Measurements from ENCODE around the gene GTF3C2. TPM values are rescaled to one million over a fixed set of nuclear protein-coding genes. Genes with fewer than 3 reads are reported as not detected.

Gene GTF3C2
- total and polyA plus RNA-seq, 9 of the 15 experiments (the other 6 are each of a cell fraction or from before 2014, with no cell fraction given): 35.5 to 96.8 (median 53.0) TPM

DNA sequence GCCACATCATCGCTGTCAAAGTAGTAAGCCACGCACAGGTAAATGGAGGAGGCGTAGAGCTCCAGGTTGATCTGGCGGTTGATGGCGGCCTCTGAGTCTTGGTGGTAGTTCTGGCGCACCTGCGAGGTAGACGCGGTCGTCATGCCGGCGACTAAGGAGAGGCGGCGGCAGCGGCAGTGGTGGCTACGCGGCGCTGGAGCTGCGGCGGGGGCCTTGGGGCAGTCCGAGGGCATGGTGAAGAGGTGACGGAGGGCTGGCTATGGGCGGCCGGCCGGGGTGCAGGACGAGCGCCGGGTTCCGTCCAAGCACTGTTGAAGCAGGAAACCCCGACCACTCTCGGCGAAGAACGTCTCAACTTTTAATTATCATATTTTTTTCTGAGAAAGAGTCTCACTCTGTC lies 36.7 kb upstream of the GTF3C2 start:
- intact Hi-C loops (cut with micrococcal nuclease): no loop called here
- no TSS peak for BruUV-seq (replicated peaks)

More for the DNA sequence above, 36.7 kb upstream of the GTF3C2 start:
- Histone ChIP-seq H3K4me3 (no peak overlapping the region), H3K27me3 (ENCODE audit: control insufficient read depth in 2 of 2, insufficient read depth in 2 of 2, low read length in 2 of 2) (no peaks in the 10 kb centered on the region), H2AFZ (ENCODE audit: low read depth, low read length) (no peak overlapping the region), H4K20me1 (replicated peaks; ENCODE audit: control insufficient read depth, insufficient read depth, low read length) (no peaks in the 10 kb centered on the region; the same call in 1 of the 2 replicates), H3K4me1 (replicated peaks in 1 of 2; ENCODE audit: control insufficient read depth in 2 of 2, insufficient read depth in 2 of 2, low read length in 2 of 2) (peaks cover 0 to 5% of the 10 kb centered on the region in 2 experiments; a peak in 3 of 5 replicates), H3K4me2 (ENCODE audit: insufficient read depth, low read length) (no peak overlapping the region), H3K9ac (ENCODE audit: insufficient read depth in 1 of 2, low read depth in 2 of 2, low read length in 2 of 2) (no peak overlapping the region), H3K36me3 (ENCODE audit: control insufficient read depth, insufficient read depth, low read length) (peaks cover 43% of the 10 kb centered on the region; the same call in 2 of the 3 replicates), H3K9me3 (replicated peaks; ENCODE audit: control insufficient read depth, insufficient read depth, low read depth, low read length) (no peaks in the 10 kb centered on the region), H3K79me2 (ENCODE audit: control insufficient read depth, insufficient read depth, low read length) (peaks cover 92% of the 10 kb centered on the region), H3K27ac (ENCODE audit: extremely low read depth, low read depth, low read length) (no peak overlapping the region), H3K9me1 (ENCODE audit: control insufficient read depth, insufficient read depth, low read length) (no peaks in the 10 kb centered on the region)
- ChIA-PET POLR2A (interaction anchor here (1.2 kb wide), 1 partner anchor 35 kb away, joined by 4 read pairs; no protein-coding TSS in a partner anchor), CTCF (ENCODE audit: low intra/inter-chr PET ratio) (no interaction called here)
- FAIRE-seq (no peak), ATAC-seq (no peak), DNase-seq (ENCODE audit: extremely low read depth in 1 of 4, low spot score in 3 of 4) (no peak)
- TF ChIP-seq FOXA3 (CRISPR knock-in tag; conservative IDR thresholded peaks at IDR 0.05 in 1 of 2, IDR thresholded peaks at IDR 0.05 in 1 of 2) (no peak), POLR2G (IDR thresholded peaks at IDR 0.05; ENCODE audit: low read depth, low read length) (0 out of 2 replicates have a peak, but pooled peaks have one; percentile 27)
- TF ChIP-seq, protein P1, sequence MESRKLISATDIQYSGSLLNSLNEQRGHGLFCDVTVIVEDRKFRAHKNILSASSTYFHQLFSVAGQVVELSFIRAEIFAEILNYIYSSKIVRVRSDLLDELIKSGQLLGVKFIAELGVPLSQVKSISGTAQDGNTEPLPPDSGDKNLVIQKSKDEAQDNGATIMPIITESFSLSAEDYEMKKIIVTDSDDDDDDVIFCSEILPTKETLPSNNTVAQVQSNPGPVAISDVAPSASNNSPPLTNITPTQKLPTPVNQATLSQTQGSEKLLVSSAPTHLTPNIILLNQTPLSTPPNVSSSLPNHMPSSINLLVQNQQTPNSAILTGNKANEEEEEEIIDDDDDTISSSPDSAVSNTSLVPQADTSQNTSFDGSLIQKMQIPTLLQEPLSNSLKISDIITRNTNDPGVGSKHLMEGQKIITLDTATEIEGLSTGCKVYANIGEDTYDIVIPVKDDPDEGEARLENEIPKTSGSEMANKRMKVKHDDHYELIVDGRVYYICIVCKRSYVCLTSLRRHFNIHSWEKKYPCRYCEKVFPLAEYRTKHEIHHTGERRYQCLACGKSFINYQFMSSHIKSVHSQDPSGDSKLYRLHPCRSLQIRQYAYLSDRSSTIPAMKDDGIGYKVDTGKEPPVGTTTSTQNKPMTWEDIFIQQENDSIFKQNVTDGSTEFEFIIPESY (CRISPR knock-in tag; IDR thresholded peaks at IDR 0.05): peak; percentile 80; the same call in 1 of the 2 replicates
- 97% methylated on average over 7 of the region's 33 CpGs for WGBS (ENCODE audit: insufficient coverage, low coverage, missing lambda C conversion rate)
- in situ Hi-C loops (cut with MboI): no loop called here
